ENCODE data around the gene RELT. TPM values are rescaled to one million over a fixed set of nuclear protein-coding genes. Genes with fewer than 3 reads are reported as not detected.
A peak's percentile ranks its signal among the peaks of the same experiment; 100 is the strongest.

RELT gene
- total and polyA plus RNA-seq, 2 of the 13 experiments (the other 11 are each of a cell fraction or from before 2014, with no cell fraction given): 2.5 to 4.7 TPM

DNA sequence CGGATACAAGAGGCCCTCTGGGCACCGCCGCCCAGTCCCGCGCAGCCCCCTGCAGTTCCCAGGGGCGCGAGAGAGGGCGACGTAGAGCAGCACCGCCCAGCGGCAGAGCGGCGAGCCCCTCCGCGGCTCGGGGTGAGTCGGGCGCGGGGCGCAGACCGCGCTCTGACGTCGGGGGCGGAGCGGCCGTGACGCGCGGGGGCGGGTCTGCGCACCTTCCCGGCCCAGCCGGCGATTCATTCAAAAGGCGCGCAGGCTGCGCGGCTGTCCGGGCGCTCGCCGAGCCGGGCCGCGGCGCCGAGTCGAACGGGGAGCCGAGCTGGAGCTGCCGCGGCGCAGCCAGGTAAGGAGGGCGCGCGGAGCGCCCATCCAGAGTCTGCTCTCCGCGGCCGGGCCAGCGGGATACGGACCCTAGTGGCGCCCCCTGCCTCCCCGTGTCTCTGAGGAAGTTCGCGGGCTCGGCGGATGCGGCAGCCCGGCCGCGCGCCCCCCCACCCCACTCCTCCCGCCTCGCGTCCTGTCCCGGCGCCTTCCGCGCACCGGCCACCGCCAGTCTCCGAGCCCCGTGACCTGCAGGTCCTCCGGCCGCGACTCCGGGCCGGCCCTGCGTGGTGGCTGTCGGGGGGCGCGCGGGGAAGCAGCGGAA is at the start of gene RELT (continued):
- TF ChIP-seq, protein P1, sequence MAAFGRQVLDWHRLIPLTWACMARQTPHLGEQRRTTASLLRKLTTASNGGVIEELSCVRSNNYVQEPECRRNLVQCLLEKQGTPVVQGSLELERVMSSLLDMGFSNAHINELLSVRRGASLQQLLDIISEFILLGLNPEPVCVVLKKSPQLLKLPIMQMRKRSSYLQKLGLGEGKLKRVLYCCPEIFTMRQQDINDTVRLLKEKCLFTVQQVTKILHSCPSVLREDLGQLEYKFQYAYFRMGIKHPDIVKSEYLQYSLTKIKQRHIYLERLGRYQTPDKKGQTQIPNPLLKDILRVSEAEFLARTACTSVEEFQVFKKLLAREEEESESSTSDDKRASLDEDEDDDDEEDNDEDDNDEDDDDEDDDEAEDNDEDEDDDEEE (CRISPR knock-in tag; IDR thresholded peaks at IDR 0.05): peak; percentile 82
- TF ChIP-seq, protein P2, sequence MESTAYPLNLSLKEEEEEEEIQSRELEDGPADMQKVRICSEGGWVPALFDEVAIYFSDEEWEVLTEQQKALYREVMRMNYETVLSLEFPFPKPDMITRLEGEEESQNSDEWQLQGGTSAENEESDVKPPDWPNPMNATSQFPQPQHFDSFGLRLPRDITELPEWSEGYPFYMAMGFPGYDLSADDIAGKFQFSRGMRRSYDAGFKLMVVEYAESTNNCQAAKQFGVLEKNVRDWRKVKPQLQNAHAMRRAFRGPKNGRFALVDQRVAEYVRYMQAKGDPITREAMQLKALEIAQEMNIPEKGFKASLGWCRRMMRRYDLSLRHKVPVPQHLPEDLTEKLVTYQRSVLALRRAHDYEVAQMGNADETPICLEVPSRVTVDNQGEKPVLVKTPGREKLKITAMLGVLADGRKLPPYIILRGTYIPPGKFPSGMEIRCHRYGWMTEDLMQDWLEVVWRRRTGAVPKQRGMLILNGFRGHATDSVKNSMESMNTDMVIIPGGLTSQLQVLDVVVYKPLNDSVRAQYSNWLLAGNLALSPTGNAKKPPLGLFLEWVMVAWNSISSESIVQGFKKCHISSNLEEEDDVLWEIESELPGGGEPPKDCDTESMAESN (CRISPR knock-in tag; conservative IDR thresholded peaks at IDR 0.05): 0 out of 2 replicates have a peak, but pooled peaks have one; percentile 55
- TF ChIP-seq SALL1 (CRISPR knock-in tag; IDR thresholded peaks at IDR 0.05): peak; percentile 72
- TF ChIP-seq, protein P3, sequence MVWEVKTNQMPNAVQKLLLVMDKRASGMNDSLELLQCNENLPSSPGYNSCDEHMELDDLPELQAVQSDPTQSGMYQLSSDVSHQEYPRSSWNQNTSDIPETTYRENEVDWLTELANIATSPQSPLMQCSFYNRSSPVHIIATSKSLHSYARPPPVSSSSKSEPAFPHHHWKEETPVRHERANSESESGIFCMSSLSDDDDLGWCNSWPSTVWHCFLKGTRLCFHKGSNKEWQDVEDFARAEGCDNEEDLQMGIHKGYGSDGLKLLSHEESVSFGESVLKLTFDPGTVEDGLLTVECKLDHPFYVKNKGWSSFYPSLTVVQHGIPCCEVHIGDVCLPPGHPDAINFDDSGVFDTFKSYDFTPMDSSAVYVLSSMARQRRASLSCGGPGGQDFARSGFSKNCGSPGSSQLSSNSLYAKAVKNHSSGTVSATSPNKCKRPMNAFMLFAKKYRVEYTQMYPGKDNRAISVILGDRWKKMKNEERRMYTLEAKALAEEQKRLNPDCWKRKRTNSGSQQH (CRISPR knock-in tag; IDR thresholded peaks at IDR 0.05; ENCODE audit: low read depth): peak; percentile 95
- TF ChIP-seq RBM39 (IDR thresholded peaks at IDR 0.05; ENCODE audit: low read depth, low read length, poor library complexity, severe bottlenecking): peak; percentile 63
- TF ChIP-seq DMAP1 (CRISPR knock-in tag; IDR thresholded peaks at IDR 0.05): peak; percentile 27; the same call in 1 of the 2 replicates
- peak; percentile 81 for TF ChIP-seq ZBTB7B (CRISPR knock-in tag; IDR thresholded peaks at IDR 0.05)
- 0 out of 2 replicates have a peak, but pooled peaks have one; percentile 31 for TF ChIP-seq BHLHE40 (IDR thresholded peaks at IDR 0.05; ENCODE audit: low read length)
- TF ChIP-seq, protein P4, sequence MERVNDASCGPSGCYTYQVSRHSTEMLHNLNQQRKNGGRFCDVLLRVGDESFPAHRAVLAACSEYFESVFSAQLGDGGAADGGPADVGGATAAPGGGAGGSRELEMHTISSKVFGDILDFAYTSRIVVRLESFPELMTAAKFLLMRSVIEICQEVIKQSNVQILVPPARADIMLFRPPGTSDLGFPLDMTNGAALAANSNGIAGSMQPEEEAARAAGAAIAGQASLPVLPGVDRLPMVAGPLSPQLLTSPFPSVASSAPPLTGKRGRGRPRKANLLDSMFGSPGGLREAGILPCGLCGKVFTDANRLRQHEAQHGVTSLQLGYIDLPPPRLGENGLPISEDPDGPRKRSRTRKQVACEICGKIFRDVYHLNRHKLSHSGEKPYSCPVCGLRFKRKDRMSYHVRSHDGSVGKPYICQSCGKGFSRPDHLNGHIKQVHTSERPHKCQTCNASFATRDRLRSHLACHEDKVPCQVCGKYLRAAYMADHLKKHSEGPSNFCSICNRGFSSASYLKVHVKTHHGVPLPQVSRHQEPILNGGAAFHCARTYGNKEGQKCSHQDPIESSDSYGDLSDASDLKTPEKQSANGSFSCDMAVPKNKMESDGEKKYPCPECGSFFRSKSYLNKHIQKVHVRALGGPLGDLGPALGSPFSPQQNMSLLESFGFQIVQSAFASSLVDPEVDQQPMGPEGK (CRISPR knock-in tag; IDR thresholded peaks at IDR 0.05): peak; percentile 77; the same call in 1 of the 2 replicates
- TF ChIP-seq, protein P5, sequence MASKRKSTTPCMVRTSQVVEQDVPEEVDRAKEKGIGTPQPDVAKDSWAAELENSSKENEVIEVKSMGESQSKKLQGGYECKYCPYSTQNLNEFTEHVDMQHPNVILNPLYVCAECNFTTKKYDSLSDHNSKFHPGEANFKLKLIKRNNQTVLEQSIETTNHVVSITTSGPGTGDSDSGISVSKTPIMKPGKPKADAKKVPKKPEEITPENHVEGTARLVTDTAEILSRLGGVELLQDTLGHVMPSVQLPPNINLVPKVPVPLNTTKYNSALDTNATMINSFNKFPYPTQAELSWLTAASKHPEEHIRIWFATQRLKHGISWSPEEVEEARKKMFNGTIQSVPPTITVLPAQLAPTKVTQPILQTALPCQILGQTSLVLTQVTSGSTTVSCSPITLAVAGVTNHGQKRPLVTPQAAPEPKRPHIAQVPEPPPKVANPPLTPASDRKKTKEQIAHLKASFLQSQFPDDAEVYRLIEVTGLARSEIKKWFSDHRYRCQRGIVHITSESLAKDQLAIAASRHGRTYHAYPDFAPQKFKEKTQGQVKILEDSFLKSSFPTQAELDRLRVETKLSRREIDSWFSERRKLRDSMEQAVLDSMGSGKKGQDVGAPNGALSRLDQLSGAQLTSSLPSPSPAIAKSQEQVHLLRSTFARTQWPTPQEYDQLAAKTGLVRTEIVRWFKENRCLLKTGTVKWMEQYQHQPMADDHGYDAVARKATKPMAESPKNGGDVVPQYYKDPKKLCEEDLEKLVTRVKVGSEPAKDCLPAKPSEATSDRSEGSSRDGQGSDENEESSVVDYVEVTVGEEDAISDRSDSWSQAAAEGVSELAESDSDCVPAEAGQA (IDR thresholded peaks at IDR 0.05; ENCODE audit: low read depth): no peak
- TF ChIP-seq, protein P5 (CRISPR knock-in tag; IDR thresholded peaks at IDR 0.05; ENCODE audit: borderline replicate concordance): 0 out of 2 replicates have a peak, but pooled peaks have one; percentile 23
- TF ChIP-seq PRPF4 (IDR thresholded peaks at IDR 0.05; ENCODE audit: low read depth, low read length, poor library complexity, severe bottlenecking): no peak
- TF ChIP-seq TCF12 (IDR thresholded peaks at IDR 0.05): no peak
- 0 out of 2 replicates have a peak, but pooled peaks have one; percentile 24 for TF ChIP-seq TCF12 (CRISPR knock-in tag; IDR thresholded peaks at IDR 0.05)
- TF ChIP-seq, protein P6, sequence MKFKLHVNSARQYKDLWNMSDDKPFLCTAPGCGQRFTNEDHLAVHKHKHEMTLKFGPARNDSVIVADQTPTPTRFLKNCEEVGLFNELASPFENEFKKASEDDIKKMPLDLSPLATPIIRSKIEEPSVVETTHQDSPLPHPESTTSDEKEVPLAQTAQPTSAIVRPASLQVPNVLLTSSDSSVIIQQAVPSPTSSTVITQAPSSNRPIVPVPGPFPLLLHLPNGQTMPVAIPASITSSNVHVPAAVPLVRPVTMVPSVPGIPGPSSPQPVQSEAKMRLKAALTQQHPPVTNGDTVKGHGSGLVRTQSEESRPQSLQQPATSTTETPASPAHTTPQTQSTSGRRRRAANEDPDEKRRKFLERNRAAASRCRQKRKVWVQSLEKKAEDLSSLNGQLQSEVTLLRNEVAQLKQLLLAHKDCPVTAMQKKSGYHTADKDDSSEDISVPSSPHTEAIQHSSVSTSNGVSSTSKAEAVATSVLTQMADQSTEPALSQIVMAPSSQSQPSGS (CRISPR knock-in tag; IDR thresholded peaks at IDR 0.05): 0 out of 2 replicates have a peak, but pooled peaks have one; percentile 45
